HG03196 (cell line): ENCODE results near the gene LIPM.

ENCODE experiments used
- ATAC-seq: cut with Tn5 transposase; IDR thresholded peaks from one replicate; pipeline ENCODE4 v1.9.1; 2021; ENCODE audit not compliant: unreplicated experiment

Gene LIPM

GRCh38 chr10:88802523-88803285 lies at the start of gene LIPM:
Gene LIPM, plus strand, starts transcription at chr10:88802730. Its CDS starts 167 bp downstream, at chr10:88802897.
- ATAC-seq: no peak

GRCh38 chr10:88754287-88754686 lies 48.2 kb upstream of the LIPM start:
- no peak for ATAC-seq

- ATAC-seq: peak; percentile 64
Measured at GRCh38 chr10:88755753-88756152, 46.8 kb upstream of the LIPM start.

DNA sequence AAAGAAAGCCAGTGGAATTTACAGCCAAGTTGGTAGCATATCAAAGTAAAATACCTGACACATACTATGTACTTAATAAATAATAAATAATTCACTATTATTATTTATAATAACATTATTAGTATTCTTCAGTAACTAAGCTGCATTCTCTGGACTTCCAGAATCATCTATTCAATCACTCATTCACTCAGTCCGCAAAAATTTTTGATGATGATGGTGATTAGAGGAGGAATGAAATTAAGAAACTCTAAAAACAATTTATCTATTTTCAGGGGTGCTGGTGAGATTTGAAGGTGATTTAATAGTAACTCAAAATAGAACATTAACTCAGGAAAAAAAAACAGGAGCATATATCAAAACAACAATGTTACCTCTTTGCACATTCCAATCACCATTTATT lies 45.9 kb upstream of the LIPM start:
- ATAC-seq: no peak

DNA sequence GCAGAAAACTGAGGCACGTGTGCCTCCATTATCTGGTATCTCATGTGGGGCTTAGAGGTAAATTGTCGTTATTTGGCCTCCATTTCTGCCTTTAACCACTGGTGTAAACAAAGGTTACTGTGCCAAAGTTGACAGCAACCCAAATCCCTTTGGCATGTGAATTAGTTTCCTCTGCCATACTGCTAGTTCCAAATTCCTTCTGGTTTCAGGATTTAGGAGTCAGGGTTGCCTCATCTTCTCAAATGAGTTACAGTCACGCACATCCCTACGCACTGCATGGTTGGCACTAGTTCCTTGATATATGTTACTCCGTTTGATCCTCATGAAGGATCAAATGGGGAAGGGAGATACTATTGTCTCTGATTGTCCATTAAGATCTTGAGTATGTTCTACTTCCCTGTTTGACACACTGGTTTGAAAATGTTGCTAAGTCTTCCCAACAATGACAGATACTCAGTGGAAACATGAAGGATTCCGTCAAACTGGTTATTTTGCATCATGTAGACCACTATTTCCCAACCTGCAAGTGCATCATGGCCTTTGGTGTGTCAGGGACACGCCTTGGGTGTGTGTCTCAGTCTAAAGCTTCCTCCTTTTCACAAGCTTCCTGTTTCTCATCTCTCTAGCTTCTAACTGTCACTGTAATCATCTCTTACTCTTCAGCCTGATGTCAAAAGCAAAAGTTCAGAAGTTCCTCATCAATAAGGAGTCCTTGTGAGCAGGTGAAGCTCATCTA lies 43.0 kb upstream of the LIPM start, which contains the start of gene LIPN:
LIPN (plus strand) TSS at position 655 of the 736 bp plus-strand sequence. CDS start 1,386 bp downstream, outside the sequence.
- ATAC-seq: no peak

GRCh38 chr10:88762906-88763305 lies 39.6 kb upstream of the LIPM start:
- ATAC-seq: no peak

- no peak for ATAC-seq
Measured at GRCh38 chr10:88763441-88763840, 39.1 kb upstream of the LIPM start.

DNA sequence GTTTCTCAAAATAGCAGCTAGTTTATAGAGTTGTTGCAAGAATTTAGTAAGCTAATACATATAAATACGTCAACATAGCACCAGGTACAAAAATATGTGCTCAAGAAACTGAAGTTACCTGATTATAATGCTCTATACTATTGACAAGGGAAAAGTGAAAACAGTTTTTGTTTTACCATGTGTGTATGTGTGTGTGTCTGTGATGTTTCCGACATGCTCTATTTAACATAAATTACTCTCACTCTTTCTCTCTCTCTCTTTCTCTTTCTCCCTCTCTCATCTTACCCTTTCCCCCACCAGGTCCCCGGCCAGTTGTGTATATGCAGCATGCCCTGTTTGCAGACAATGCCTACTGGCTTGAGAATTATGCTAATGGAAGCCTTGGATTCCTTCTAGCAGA lies 38.4 kb upstream of the LIPM start:
- ATAC-seq: no peak

- ATAC-seq: no peak
Measured at GRCh38 chr10:88765816-88766215, 36.7 kb upstream of the LIPM start.

DNA sequence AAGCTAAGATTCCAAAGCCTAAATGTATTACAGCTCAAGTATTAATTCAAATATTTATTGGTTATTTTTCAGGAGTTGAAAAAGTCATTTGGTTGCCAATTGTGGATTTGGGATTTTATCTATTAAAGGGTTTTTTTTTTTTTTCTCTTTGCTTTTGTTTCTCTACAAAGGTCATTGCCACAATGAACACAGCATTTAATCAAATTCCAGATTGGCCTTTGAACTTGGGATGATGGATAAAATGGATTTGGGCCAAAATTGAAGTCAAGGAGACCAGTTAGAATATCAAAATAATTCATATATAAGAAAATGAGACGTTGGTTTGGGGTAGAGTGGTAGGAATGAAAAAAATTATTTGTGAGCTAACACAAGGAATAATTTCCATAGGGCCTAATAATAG lies 33.1 kb upstream of the LIPM start:
- ATAC-seq: no peak

- ATAC-seq: no peak
Measured at GRCh38 chr10:88781206-88781605, 21.3 kb upstream of the LIPM start.

DNA sequence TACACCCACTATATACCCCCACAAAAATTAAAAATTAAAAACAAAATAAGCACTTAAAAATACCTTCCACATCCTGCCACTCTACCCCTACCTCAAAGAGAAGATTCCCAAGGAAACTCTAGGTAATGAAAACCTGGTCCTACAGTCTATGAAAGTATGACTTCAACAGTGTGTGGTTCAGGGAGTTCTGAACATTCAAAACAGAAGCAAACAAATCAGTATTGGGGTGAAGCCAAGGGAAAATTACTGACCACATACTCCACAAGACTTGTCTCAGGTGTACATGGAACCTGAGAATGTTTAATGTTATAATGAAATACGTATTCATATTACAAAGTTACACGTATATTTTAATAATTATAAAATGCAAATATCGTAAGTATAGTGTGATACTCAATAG lies 20.3 kb upstream of the LIPM start:
- no peak for ATAC-seq

- no peak for ATAC-seq
Measured at GRCh38 chr10:88783724-88784123, 18.8 kb upstream of the LIPM start.

- no peak for ATAC-seq
Measured at GRCh38 chr10:88786032-88786770, 16.3 kb upstream of the LIPM start.

DNA sequence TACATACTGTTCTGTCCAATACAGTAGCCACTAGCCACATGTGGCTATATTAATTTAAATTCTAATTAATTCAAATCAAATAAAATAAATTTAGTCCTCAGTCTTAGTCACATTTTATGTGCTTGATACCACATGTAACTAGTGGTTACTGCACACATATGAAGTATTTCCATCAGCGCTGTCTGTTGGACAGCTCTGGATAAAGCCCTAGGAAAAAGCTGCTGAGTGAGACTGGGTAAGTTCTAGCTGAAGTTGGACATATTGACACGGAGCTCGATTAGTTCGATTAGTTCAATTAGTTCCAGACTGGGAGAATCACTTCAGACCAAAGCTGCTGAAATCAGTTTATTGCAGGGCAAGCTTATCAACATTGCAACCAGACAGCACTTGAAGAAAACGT lies 15.1 kb upstream of the LIPM start:
- ATAC-seq: no peak

DNA sequence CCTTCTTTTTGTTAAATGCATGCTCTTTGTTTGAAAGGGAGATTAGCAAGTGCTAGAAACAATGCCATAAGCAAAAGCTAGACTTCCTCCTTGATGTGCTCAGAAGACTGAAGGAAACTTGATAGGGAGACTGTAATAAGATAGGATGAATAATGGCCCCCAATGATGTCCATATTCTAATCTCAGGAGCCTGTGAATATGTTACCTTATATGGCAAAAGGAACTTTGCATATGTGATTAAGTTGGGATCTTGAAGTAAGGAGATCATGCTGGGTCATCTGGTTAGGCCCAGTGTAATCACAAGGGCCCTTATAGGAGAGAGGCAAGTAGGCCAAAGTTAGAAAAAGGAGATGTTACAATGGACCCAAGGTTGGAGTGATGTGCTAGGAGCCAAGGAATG lies 13.6 kb upstream of the LIPM start:
- ATAC-seq: no peak

GRCh38 chr10:88791924-88792323 lies 10.6 kb upstream of the LIPM start:
- ATAC-seq: no peak

DNA sequence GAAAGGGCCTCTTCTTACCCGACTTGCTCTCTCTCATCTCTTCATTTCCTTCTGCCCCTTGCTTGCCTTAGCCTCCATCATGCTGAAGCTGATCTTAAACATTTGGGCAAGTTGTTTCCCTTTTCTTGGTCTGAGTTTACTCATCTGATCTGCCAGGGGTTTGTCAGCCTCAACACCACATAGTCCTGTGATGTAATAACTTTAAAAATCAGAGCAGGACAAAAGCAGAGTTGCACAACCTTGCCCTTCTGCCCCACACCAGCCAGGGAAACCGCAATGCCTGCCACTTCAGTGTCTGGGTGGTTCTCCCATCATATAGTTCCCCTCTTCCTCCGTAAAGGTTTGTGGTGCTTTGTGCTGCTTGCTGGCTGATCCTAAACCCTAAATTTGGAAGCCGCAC lies 9.9 kb upstream of the LIPM start:
- no peak for ATAC-seq

GRCh38 chr10:88793712-88794299 lies 8.7 kb upstream of the LIPM start:
- ATAC-seq: no peak

- no peak for ATAC-seq
Measured at GRCh38 chr10:88794731-88795130, 7.8 kb upstream of the LIPM start.
